COLO668 (cell line): ENCODE results near the gene DALRD3.

Experiments used
- DNase-seq: peaks from one replicate; lab custom pipeline; 2025; ENCODE audit not compliant: unreplicated experiment; lab: John Stamatoyannopoulos, UW

The DALRD3 gene

DNA sequence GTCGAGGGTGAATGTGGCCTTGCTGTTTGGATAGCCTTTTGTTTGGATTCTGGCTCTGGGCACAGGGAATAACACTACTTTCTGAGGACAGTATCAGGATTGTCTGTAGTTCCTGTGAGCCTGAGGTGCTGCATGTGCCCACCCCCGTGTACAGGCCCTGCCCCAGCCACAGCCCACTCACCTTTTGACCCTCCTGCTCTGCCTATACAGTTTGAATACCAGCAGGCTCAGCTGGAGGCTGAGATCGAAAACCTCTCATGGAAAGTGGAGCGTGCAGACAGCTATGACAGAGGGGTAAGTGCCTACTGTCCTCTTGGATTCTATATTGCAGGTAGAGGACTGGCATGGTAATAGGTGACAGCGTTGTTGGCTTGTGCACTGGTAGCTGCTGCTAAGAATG is 35.7 kb downstream of the DALRD3 start:
- DNase-seq: no peak

DNA sequence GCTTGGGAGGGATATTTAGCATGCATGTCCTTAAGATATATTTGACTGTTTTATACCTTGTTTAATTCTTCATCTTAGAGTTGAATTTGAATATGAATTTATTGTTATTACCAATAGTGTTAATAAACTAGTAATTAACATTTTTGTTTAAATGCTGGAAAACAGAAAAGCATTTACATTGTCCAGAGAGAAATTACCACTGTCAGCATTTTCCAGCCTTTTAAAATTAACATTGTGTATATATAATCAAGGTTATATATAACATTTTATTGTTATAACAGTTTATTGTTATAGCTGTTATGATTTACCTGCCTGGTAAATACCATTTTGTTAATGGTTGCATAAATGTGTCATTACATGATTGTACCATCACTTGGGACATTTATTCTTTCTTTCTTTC is 36.4 kb downstream of the DALRD3 start:
- no peak for DNase-seq

DNA sequence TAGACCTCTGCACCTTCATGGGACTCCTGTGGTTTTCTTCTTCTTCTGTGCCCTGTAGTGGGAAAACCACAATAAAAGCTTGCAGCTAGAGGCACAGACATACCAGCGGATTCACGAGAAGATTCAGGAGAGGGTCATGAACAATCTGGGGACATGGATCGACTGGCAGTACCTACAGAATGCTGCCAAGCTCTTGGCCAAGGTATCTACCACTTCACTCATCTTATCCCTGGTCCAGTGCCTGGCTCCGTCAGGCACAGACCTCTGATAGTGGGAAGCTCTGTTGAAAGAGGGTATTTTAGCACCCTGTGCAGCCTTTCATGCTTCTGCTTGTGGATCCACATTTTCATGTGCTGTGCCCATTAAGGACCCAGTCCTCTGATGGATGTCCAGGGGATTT is 38.1 kb downstream of the DALRD3 start:
- DNase-seq: no peak

DNA sequence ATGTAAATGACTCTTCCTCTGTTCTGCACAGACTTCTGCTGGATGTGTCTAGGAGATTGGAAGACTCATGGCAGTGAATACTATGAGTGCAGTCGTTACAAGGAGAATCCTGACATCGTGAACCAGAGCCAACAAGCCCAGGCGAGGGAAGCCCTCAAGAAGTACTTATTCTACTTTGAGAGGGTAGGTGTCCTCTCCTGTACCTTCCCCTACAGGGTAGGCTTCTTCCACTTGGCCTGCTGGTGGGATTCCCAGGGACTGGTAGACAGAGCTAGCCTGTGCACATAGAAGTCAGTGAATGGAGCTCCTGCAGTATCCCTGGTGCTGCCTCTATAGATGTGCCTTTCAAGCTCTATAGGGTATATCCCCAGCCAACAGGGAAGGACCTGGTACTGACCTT is 38.9 kb downstream of the DALRD3 start:
- DNase-seq: no peak

DNA sequence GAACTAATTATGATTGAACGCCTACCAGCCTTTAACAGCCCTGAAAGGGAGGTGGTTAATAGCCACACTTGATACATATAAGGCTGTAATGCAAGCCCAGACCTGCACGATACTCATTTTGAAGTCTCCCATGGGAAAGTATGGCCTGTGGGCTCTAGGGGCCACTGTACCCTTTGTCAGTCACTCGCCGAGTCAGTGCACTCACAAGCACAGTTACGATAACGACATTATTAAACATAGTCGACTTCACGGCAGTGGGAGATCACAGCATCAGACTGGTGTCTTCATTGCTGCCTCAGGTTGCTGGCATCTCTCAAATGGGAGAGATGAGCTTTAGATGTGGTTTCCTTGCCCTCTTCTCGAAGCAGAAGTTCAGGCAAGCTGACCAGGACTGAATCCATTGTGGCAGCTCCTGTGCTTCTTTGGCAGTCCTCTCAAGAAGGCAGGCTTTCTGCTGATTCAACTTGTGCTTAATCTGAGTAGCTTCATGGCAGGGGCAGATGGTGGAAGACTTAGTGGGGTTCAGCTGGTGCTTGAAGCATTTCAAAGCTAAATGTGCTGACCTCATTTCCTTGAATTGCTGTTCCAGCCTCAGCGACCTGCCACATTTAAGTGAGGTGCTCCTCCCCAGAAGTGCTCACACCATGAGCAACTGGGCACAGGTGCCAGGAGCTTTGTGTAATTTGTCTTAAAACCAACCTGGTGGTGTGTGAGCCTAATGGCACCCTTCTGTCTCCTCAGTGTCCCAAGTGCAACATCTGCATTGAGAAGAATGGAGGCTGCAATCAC is 44.1 kb downstream of the DALRD3 start:
- no peak for DNase-seq

DNA sequence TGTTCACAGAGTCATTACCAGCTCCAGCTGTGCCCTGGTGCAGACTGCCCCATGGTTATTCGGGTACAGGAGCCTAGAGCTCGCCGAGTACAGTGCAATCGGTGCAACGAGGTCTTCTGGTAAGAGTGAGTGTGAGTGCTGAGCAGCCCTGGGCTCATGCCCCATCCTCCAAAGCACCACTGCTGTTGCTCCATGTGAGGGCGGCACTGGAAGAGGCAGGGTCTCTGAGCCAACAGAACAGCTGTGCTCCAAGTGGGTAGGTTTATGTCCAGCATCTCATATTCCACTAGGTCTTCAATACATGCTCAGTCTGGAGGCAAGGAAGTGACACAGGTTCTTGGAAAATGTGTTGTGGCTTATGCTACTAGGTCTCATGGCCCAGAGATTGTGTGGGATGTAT is 47.8 kb downstream of the DALRD3 start:
- no peak for DNase-seq

DNA sequence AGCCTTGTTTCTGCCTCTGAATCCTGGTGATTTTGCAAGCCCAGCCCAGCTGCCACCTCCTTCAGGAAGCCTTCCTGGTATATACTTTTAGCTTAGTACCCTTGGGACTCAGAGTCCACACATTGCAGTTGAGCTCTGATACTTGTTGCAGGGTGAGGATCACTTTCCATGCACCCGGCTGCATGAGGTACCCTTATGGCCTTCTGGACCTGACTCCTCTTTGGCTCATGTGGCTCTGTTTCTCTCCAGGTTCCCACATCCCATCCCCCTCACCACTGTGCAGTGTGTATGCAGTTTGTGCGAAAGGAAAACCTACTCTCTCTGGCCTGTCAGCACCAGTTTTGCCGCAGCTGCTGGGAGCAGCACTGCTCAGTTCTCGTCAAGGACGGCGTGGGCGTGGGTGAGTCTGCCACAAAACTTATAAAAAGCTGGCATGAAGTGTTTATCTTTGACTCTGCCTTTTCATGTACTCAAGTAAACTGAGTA is 51.5 kb downstream of the DALRD3 start:
- no peak for DNase-seq

DNA sequence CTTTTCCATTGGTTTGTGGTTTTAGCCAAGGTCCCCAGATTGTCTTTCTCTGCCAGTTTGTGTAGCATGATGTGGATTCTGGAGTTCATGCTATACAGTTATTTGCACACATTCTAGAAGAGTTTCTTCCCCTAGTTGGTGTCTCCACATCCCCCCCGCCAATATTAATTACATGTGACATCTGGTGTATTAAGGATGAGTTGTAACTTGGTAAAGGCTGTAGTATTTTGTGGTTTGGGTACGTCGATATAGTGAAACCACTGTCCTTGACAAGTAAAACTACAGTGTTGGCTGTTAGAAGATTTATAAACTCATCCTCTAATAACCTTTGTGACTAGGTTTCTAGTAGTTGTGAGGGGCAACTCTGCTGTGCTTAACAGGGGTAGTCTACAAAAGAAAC is 52.0 kb downstream of the DALRD3 start:
- no peak for DNase-seq
